Fibroblast of lung (primary cell): ENCODE results near the gene SBNO2. TPM values are rescaled to one million over a fixed set of nuclear protein-coding genes. Genes with fewer than 3 reads are reported as not detected.

Experiments
- DNase-seq, 2 donors: peaks; one replicate each; pipeline versions ENCODE4 v3.0.0 to v3.0.0-alpha.2; 2010; ENCODE audit warnings: low read depth in 2 of 2
- H2AFZ ChIP-seq: 2 replicates; pipeline ENCODE4 v1.5.1; 2012; ENCODE audit warnings: low read length, control low read depth, inconsistent platforms
- H3K27ac ChIP-seq: 2 replicates; pipeline ENCODE4 v1.5.1; 2011; ENCODE audit warnings: low read length, control low read depth; ENCODE audit not compliant: insufficient read depth
- H3K27me3 ChIP-seq: 2 replicates; pipeline ENCODE4 v1.5.1; 2011; ENCODE audit warnings: mild to moderate bottlenecking, low read length; ENCODE audit not compliant: control insufficient read depth, insufficient read depth
- H3K36me3 ChIP-seq: 2 replicates; pipeline ENCODE4 v1.5.1; 2011; ENCODE audit warnings: low read length; ENCODE audit not compliant: control insufficient read depth, insufficient read depth
- H3K4me1 ChIP-seq: 2 replicates; pipeline ENCODE4 v1.5.1; 2011; ENCODE audit warnings: low read length; ENCODE audit not compliant: control insufficient read depth, insufficient read depth; ENCODE audit errors: extremely low read depth
- H3K4me2 ChIP-seq: 2 replicates; pipeline ENCODE4 v1.5.1; 2011; ENCODE audit warnings: low read length, control low read depth; ENCODE audit not compliant: insufficient read depth; ENCODE audit errors: extremely low read depth
- H3K4me3 ChIP-seq, 4 experiments: fragments of 200-600 bp in 1 of 4; sonication (generic) in 1 of 4; replicated peaks in 1 of 4; 2 replicates each; pipeline ENCODE4 v1.5.1; 2011 to 2016; ENCODE audit warnings: low read length in 4 of 4, low read depth in 3 of 4, mild to moderate bottlenecking in 3 of 4, control low read depth in 2 of 4, inconsistent platforms in 1 of 4, mixed read lengths in 1 of 4; ENCODE audit not compliant: insufficient read depth in 1 of 4; ENCODE audit errors: control extremely low read depth in 1 of 4
- H3K79me2 ChIP-seq: 2 replicates; pipeline ENCODE4 v1.5.1; 2012; ENCODE audit warnings: mild to moderate bottlenecking, low read length, inconsistent platforms; ENCODE audit not compliant: control insufficient read depth, insufficient read depth
- H3K9ac ChIP-seq: 2 replicates; pipeline ENCODE4 v1.5.1; 2011; ENCODE audit warnings: mild to moderate bottlenecking, low read length, control low read depth; ENCODE audit not compliant: insufficient read depth
- H3K9me3 ChIP-seq: 2 replicates; pipeline ENCODE4 v1.5.1; 2012; ENCODE audit warnings: low read depth, low read length; ENCODE audit not compliant: control insufficient read depth, insufficient read depth
- H4K20me1 ChIP-seq: 2 replicates; pipeline ENCODE4 v1.5.1; 2011; ENCODE audit warnings: low read length; ENCODE audit not compliant: control insufficient read depth, insufficient read depth; ENCODE audit errors: extremely low read depth
- CTCF ChIP-seq, 2 donors: IDR thresholded peaks in 1 of 2; conservative IDR thresholded peaks in 1 of 2; 1 replicate in 1 of 2; 2 replicates in 1 of 2; pipeline ENCODE4 v1.5.1; 2011 to 2012; ENCODE audit warnings: low read length in 2 of 2, control low read depth in 1 of 2, inconsistent platforms in 1 of 2, low read depth in 1 of 2, mild to moderate bottlenecking in 1 of 2
- EZH2 ChIP-seq: IDR thresholded peaks from 2 replicates; pipeline ENCODE4 v1.5.1; 2012; ENCODE audit warnings: low read length, control low read depth, mild to moderate bottlenecking; ENCODE audit errors: missing control alignments
- polyA plus RNA-seq, 2 donors: library from polyadenylated mRNA; depleted of rRNA in 1 of 2; stranded (reverse) in 1 of 2; unstranded in 1 of 2; fragments of >200 nt; gene quantifications; 2 replicates each; pipeline ENCODE4 v1.2.1, GENCODE V29; 2011 to 2012; ENCODE audit warnings: missing spikeins in 1 of 2
- total RNA-seq: library from RNA; depleted of rRNA; stranded (reverse); fragments of >200 nt; gene quantifications from 2 replicates; pipeline ENCODE4 v1.2.1, GENCODE V29; 2014

SBNO2 gene
- total and polyA plus RNA-seq, 2 donors (not counting 1 experiment from before 2014, with no cell fraction given): 12.6 to 55.8 TPM

GRCh38 chr19:1111641-1112267, 62.3 kb downstream of the SBNO2 start:
- H3K27ac ChIP-seq: no peak overlapping the region
- peaks cover 3% of the 10 kb centered on the region for H4K20me1 ChIP-seq
- H3K36me3 ChIP-seq: peaks cover 56% of the 10 kb centered on the region
- TF ChIP-seq EZH2 (no peak), CTCF (conservative IDR thresholded peaks at IDR 0.05 in 1 of 2, IDR thresholded peaks at IDR 0.05 in 1 of 2; ENCODE audit: low read depth in 1 of 2, low read length in 2 of 2) (no peak)
- H3K4me1 ChIP-seq: peaks cover 8% of the 10 kb centered on the region
- no peaks in the 10 kb centered on the region for H3K79me2 ChIP-seq
- no peaks in the 10 kb centered on the region for H3K27me3 ChIP-seq
- H3K9ac ChIP-seq: no peak overlapping the region
- DNase-seq: no peak
- H3K9me3 ChIP-seq: no peaks in the 10 kb centered on the region
- no peak overlapping the region for H3K4me3 ChIP-seq
- H2AFZ ChIP-seq: no peak overlapping the region
- H3K4me2 ChIP-seq: no peak overlapping the region

- Histone ChIP-seq H4K20me1 (peaks cover 3% of the 10 kb centered on the region), H3K27me3 (no peaks in the 10 kb centered on the region), H3K4me2 (no peak overlapping the region), H3K4me3 (no peak overlapping the region), H3K27ac (no peak overlapping the region), H3K36me3 (peaks cover 61% of the 10 kb centered on the region), H3K4me1 (peaks cover 9% of the 10 kb centered on the region), H3K79me2 (peaks cover 5% of the 10 kb centered on the region), H3K9me3 (no peaks in the 10 kb centered on the region), H3K9ac (no peak overlapping the region), H2AFZ (no peak overlapping the region)
- TF ChIP-seq EZH2 (no peak), CTCF (conservative IDR thresholded peaks at IDR 0.05 in 1 of 2, IDR thresholded peaks at IDR 0.05 in 1 of 2; ENCODE audit: low read depth in 1 of 2, low read length in 2 of 2) (no peak)
- no peak for DNase-seq
Measured at GRCh38 chr19:1110809-1111640, 63.0 kb downstream of the SBNO2 start.
